NT2/D1 (cell line): ENCODE data around the gene KDM4B.

Experiments
- DNase-seq: peaks from one replicate; pipeline ENCODE4 v3.0.0-alpha.2; 2011; ENCODE audit warnings: low read depth, low spot score
- H3K27me3 ChIP-seq: 2 replicates; pipeline ENCODE4 v1.6.0; 2011; ENCODE audit warnings: mild to moderate bottlenecking; ENCODE audit not compliant: insufficient read length, insufficient read depth
- H3K36me3 ChIP-seq: 2 replicates; pipeline ENCODE4 v1.6.1; 2011; ENCODE audit warnings: mild to moderate bottlenecking, low read length, mixed read lengths; ENCODE audit not compliant: insufficient read depth, insufficient read length
- H3K4me1 ChIP-seq: 2 replicates; pipeline ENCODE4 v1.5.1; 2011; ENCODE audit not compliant: insufficient read depth, insufficient read length
- H3K4me3 ChIP-seq: 2 replicates; pipeline ENCODE4 v1.5.1; 2011; ENCODE audit warnings: low read depth; ENCODE audit not compliant: insufficient read length
- H3K9ac ChIP-seq: 2 replicates; pipeline ENCODE4 v1.6.0; 2011; ENCODE audit warnings: low read depth; ENCODE audit not compliant: insufficient read length
- H3K9me3 ChIP-seq: 2 replicates; pipeline ENCODE4 v1.5.1; 2011; ENCODE audit warnings: mild to moderate bottlenecking, low read length; ENCODE audit not compliant: insufficient read depth
- SUZ12 ChIP-seq: IDR thresholded peaks from 2 replicates; pipeline ENCODE4 v1.6.1; 2011; ENCODE audit not compliant: insufficient read length, insufficient read depth; ENCODE audit errors: extremely low read depth
- YY1 ChIP-seq: IDR thresholded peaks from 2 replicates; pipeline ENCODE4 v1.6.1; 2011; ENCODE audit not compliant: insufficient read length, insufficient read depth
- ZNF274 ChIP-seq: IDR thresholded peaks from 2 replicates; pipeline ENCODE4 v1.6.1; 2011; ENCODE audit warnings: mild to moderate bottlenecking, low read depth, low read length

The KDM4B gene

GRCh38 chr19:5085566-5085965 is 116.7 kb downstream of the KDM4B start:
- Histone ChIP-seq H3K27me3 (no peaks in the 10 kb centered on the region), H3K36me3 (peaks cover 72% of the 10 kb centered on the region), H3K4me1 (peaks cover 31% of the 10 kb centered on the region), H3K4me3 (no peak overlapping the region), H3K9me3 (no peaks in the 10 kb centered on the region), H3K9ac (no peak overlapping the region)
- TF ChIP-seq SUZ12 (no peak), ZNF274 (no peak), YY1 (no peak)
- no peak for DNase-seq

GRCh38 chr19:5086230-5086629 is 117.3 kb downstream of the KDM4B start:
- H3K27me3 ChIP-seq, result no peaks in the 10 kb centered on the region
- no peak for DNase-seq
- TF ChIP-seq ZNF274, result no peak
- TF ChIP-seq SUZ12, result no peak
- no peak for TF ChIP-seq YY1
- H3K36me3 ChIP-seq, result peaks cover 65% of the 10 kb centered on the region
- H3K4me1 ChIP-seq, result peaks cover 35% of the 10 kb centered on the region
- H3K9me3 ChIP-seq, result no peaks in the 10 kb centered on the region
- peak overlapping the region; percentile 34 for H3K9ac ChIP-seq
- no peak overlapping the region for H3K4me3 ChIP-seq

- H3K9me3 ChIP-seq, result no peaks in the 10 kb centered on the region
- no peak overlapping the region for H3K9ac ChIP-seq
- no peaks in the 10 kb centered on the region for H3K27me3 ChIP-seq
- no peak for TF ChIP-seq YY1
- no peak for TF ChIP-seq SUZ12
- TF ChIP-seq ZNF274, result no peak
- peaks cover 59% of the 10 kb centered on the region for H3K36me3 ChIP-seq
- no peak overlapping the region for H3K4me3 ChIP-seq
- peaks cover 39% of the 10 kb centered on the region for H3K4me1 ChIP-seq
- peak; percentile 61 for DNase-seq
Measured at GRCh38 chr19:5086725-5087439, 118.0 kb downstream of the KDM4B start.

- peaks cover 44% of the 10 kb centered on the region for H3K36me3 ChIP-seq
- DNase-seq, result no peak
- H3K9ac ChIP-seq, result no peak overlapping the region
- no peaks in the 10 kb centered on the region for H3K27me3 ChIP-seq
- TF ChIP-seq ZNF274 (no peak), SUZ12 (no peak), YY1 (no peak)
- no peak overlapping the region for H3K4me3 ChIP-seq
- no peaks in the 10 kb centered on the region for H3K9me3 ChIP-seq
- H3K4me1 ChIP-seq, result peaks cover 43% of the 10 kb centered on the region
Measured at GRCh38 chr19:5089283-5089682, 120.4 kb downstream of the KDM4B start.

GRCh38 chr19:5090465-5091017 is 121.6 kb downstream of the KDM4B start:
- H3K36me3 ChIP-seq, result peaks cover 38% of the 10 kb centered on the region
- H3K9me3 ChIP-seq, result no peaks in the 10 kb centered on the region
- H3K9ac ChIP-seq, result no peak overlapping the region
- no peaks in the 10 kb centered on the region for H3K27me3 ChIP-seq
- H3K4me3 ChIP-seq, result no peak overlapping the region
- DNase-seq, result no peak
- no peak for TF ChIP-seq ZNF274
- TF ChIP-seq YY1, result no peak
- no peak for TF ChIP-seq SUZ12
- peaks cover 44% of the 10 kb centered on the region for H3K4me1 ChIP-seq

- Histone ChIP-seq H3K9me3 (no peaks in the 10 kb centered on the region), H3K36me3 (peaks cover 34% of the 10 kb centered on the region), H3K9ac (no peak overlapping the region), H3K4me3 (no peak overlapping the region), H3K4me1 (peaks cover 44% of the 10 kb centered on the region), H3K27me3 (no peaks in the 10 kb centered on the region)
- DNase-seq, result no peak
- no peak for TF ChIP-seq ZNF274
- no peak for TF ChIP-seq YY1
- TF ChIP-seq SUZ12, result no peak
Measured at GRCh38 chr19:5091018-5091683, 122.2 kb downstream of the KDM4B start.

- TF ChIP-seq SUZ12 (no peak), ZNF274 (no peak), YY1 (no peak)
- peaks cover 29% of the 10 kb centered on the region for H3K36me3 ChIP-seq
- peaks cover 43% of the 10 kb centered on the region for H3K4me1 ChIP-seq
- H3K4me3 ChIP-seq, result no peak overlapping the region
- DNase-seq, result no peak
- H3K27me3 ChIP-seq, result no peaks in the 10 kb centered on the region
- H3K9ac ChIP-seq, result peak overlapping the region; percentile 36
- no peaks in the 10 kb centered on the region for H3K9me3 ChIP-seq
Measured at GRCh38 chr19:5091684-5092480, 123.0 kb downstream of the KDM4B start.
